NCI-H2107 (cell line): ENCODE measurements around the gene CCNL2.

Source experiments
- DNase-seq: peaks from one replicate; lab custom pipeline; 2025; lab: John Stamatoyannopoulos, UW

The CCNL2 gene

GRCh38 chr1:1342061-1342562, 57.0 kb downstream of the CCNL2 start:
- DNase-seq = no peak

- no peak for DNase-seq
Observed at GRCh38 chr1:1341549-1342021, 57.5 kb downstream of the CCNL2 start.

GRCh38 chr1:1340791-1341548, 58.2 kb downstream of the CCNL2 start:
- DNase-seq = no peak

GRCh38 chr1:1340185-1340584, 59.0 kb downstream of the CCNL2 start:
- DNase-seq = no peak

- no peak for DNase-seq
Observed at GRCh38 chr1:1338278-1338677, 60.9 kb downstream of the CCNL2 start.

- DNase-seq = no peak
Observed at GRCh38 chr1:1337793-1338147, 61.4 kb downstream of the CCNL2 start.

GRCh38 chr1:1336931-1337792, 62.0 kb downstream of the CCNL2 start:
- DNase-seq = no peak

GRCh38 chr1:1336446-1336845, 62.7 kb downstream of the CCNL2 start:
- DNase-seq = no peak

GRCh38 chr1:1335792-1336248, 63.3 kb downstream of the CCNL2 start:
- DNase-seq = no peak
